Neutrophil (primary cell): Measurements from ENCODE around the gene GNAQ.
A peak's percentile ranks its signal among the peaks of the same experiment; 100 is the strongest.

Experiments
- H3K27ac ChIP-seq: fragments of 200-600 bp; sonication (generic); 2 replicates; pipeline ENCODE4 v1.5.1; 2016; ENCODE audit warnings: mild to moderate bottlenecking, moderate library complexity
- H3K27me3 ChIP-seq: fragments of 200-600 bp; sonication (generic); 2 replicates; pipeline ENCODE4 v1.6.0; 2016; ENCODE audit warnings: mild to moderate bottlenecking
- H3K36me3 ChIP-seq: fragments of 200-600 bp; sonication (generic); 2 replicates; pipeline ENCODE4 v1.5.1; 2017
- H3K4me1 ChIP-seq, 2 experiments: fragments of 200-600 bp in 1 of 2; sonication (generic) in 1 of 2; 1 replicate in 1 of 2; 2 replicates in 1 of 2; pipeline versions ENCODE4 v1.5.1 to v1.6.1; 2013 to 2016; ENCODE audit warnings: low read depth in 1 of 2, low read length in 1 of 2, mild to moderate bottlenecking in 1 of 2, moderate library complexity in 1 of 2; ENCODE audit not compliant: control insufficient read depth in 1 of 2, insufficient read depth in 1 of 2
- H3K4me3 ChIP-seq, 2 experiments: fragments of 200-600 bp in 1 of 2; sonication (generic) in 1 of 2; 1 replicate in 1 of 2; 2 replicates in 1 of 2; pipeline ENCODE4 v1.5.1; 2013 to 2016; ENCODE audit warnings: low read depth in 1 of 2, low read length in 1 of 2, mild to moderate bottlenecking in 1 of 2, moderate library complexity in 1 of 2
- H3K9me3 ChIP-seq: fragments of 200-600 bp; sonication (generic); 2 replicates; pipeline ENCODE4 v1.5.1; 2016
- CTCF ChIP-seq: fragments of 200-600 bp; sonication (generic); IDR thresholded peaks from 2 replicates; pipeline ENCODE4 v1.5.1; 2016; ENCODE audit warnings: antibody characterized with exemption

Gene GNAQ

GRCh38 chr9:77851882-77852595 lies 179.6 kb downstream of the GNAQ start:
- peak overlapping the region; percentile 83 for H3K27ac ChIP-seq
- no peaks in the 10 kb centered on the region for H3K27me3 ChIP-seq
- TF ChIP-seq CTCF, result no peak
- no peaks in the 10 kb centered on the region for H3K36me3 ChIP-seq
- H3K4me3 ChIP-seq, result peak overlapping the region in 1 of 2 experiments; percentile 13
- H3K4me1 ChIP-seq, result peaks cover 77 to 85% of the 10 kb centered on the region in 2 experiments
- H3K9me3 ChIP-seq, result no peaks in the 10 kb centered on the region

GRCh38 chr9:77848897-77849296 lies 182.7 kb downstream of the GNAQ start:
- Histone ChIP-seq H3K4me1 (peaks cover 86 to 90% of the 10 kb centered on the region in 2 experiments), H3K36me3 (no peaks in the 10 kb centered on the region), H3K27ac (peak overlapping the region; percentile 44), H3K4me3 (no peak overlapping the region), H3K9me3 (no peaks in the 10 kb centered on the region), H3K27me3 (no peaks in the 10 kb centered on the region)
- TF ChIP-seq CTCF, result no peak

- Histone ChIP-seq H3K27ac (peak overlapping the region; percentile 44), H3K4me1 (peaks cover 81 to 88% of the 10 kb centered on the region in 2 experiments), H3K36me3 (no peaks in the 10 kb centered on the region), H3K4me3 (no peak overlapping the region), H3K9me3 (no peaks in the 10 kb centered on the region), H3K27me3 (no peaks in the 10 kb centered on the region)
- no peak for TF ChIP-seq CTCF
Observed at GRCh38 chr9:77848404-77848803, 183.2 kb downstream of the GNAQ start.

- Histone ChIP-seq H3K9me3 (no peaks in the 10 kb centered on the region), H3K4me3 (no peak overlapping the region), H3K27me3 (no peaks in the 10 kb centered on the region), H3K36me3 (no peaks in the 10 kb centered on the region), H3K4me1 (peaks cover 73 to 80% of the 10 kb centered on the region in 2 experiments), H3K27ac (peak overlapping the region; percentile 44)
- TF ChIP-seq CTCF, result no peak
Observed at GRCh38 chr9:77847626-77848025, 184.0 kb downstream of the GNAQ start.

GRCh38 chr9:77847059-77847499 lies 184.5 kb downstream of the GNAQ start:
- Histone ChIP-seq H3K9me3 (no peaks in the 10 kb centered on the region), H3K27ac (no peak overlapping the region), H3K4me1 (peaks cover 68 to 75% of the 10 kb centered on the region in 2 experiments), H3K4me3 (no peak overlapping the region), H3K36me3 (no peaks in the 10 kb centered on the region), H3K27me3 (no peaks in the 10 kb centered on the region)
- TF ChIP-seq CTCF, result no peak
